HEK293 (cell line): Measurements from ENCODE around the gene RAB17.

Source experiments
- GFI1B ChIP-seq: fragments of 450-650 bp; formaldehyde crosslinking; IDR thresholded peaks from 2 replicates; pipeline ENCODE4 v1.5.1; 2016; ENCODE audit warnings: missing biosample characterization, missing genetic modification characterization
- GLI4 ChIP-seq: fragments of 450-650 bp; formaldehyde crosslinking; IDR thresholded peaks from 2 replicates; pipeline ENCODE4 v1.5.1; 2016; ENCODE audit warnings: missing biosample characterization, missing genetic modification characterization
- RBAK ChIP-seq: fragments of 450-650 bp; formaldehyde crosslinking; IDR thresholded peaks from 2 replicates; pipeline ENCODE4 v1.5.1; 2016; ENCODE audit warnings: missing biosample characterization, missing genetic modification characterization
- ZBTB8A ChIP-seq: fragments of 450-650 bp; formaldehyde crosslinking; IDR thresholded peaks from 2 replicates; pipeline ENCODE4 v1.5.1; 2016; ENCODE audit warnings: missing biosample characterization, missing genetic modification characterization
- ZNF114 ChIP-seq: fragments of 450-650 bp; formaldehyde crosslinking; IDR thresholded peaks from 2 replicates; pipeline ENCODE4 v1.5.0; 2017; ENCODE audit warnings: missing biosample characterization, missing genetic modification characterization
- ZNF2 ChIP-seq: fragments of 450-650 bp; formaldehyde crosslinking; IDR thresholded peaks from 2 replicates; pipeline ENCODE4 v1.5.1; 2016; ENCODE audit warnings: missing biosample characterization, missing genetic modification characterization
- ZNF24 ChIP-seq: fragments of 450-650 bp; formaldehyde crosslinking; IDR thresholded peaks from 2 replicates; pipeline ENCODE4 v1.5.1; 2016; ENCODE audit warnings: missing biosample characterization, missing genetic modification characterization
- ZNF302 ChIP-seq: fragments of 450-650 bp; formaldehyde crosslinking; IDR thresholded peaks from 2 replicates; pipeline ENCODE4 v1.5.1; 2016; ENCODE audit warnings: missing biosample characterization, missing genetic modification characterization, low read depth
- ZNF423 ChIP-seq: fragments of 450-650 bp; formaldehyde crosslinking; IDR thresholded peaks from 2 replicates; pipeline ENCODE4 v1.5.1; 2016; ENCODE audit warnings: missing biosample characterization, missing genetic modification characterization
- ZNF555 ChIP-seq: fragments of 450-650 bp; formaldehyde crosslinking; conservative IDR thresholded peaks from 2 replicates; pipeline ENCODE4 v1.5.1; 2017; ENCODE audit warnings: missing biosample characterization, mild to moderate bottlenecking, missing genetic modification characterization, inconsistent platforms
- ZNF610 ChIP-seq: fragments of 450-650 bp; formaldehyde crosslinking; IDR thresholded peaks from 2 replicates; pipeline ENCODE4 v1.5.1; 2016; ENCODE audit warnings: missing biosample characterization, missing genetic modification characterization, borderline replicate concordance
- ZNF629 ChIP-seq: fragments of 450-650 bp; formaldehyde crosslinking; IDR thresholded peaks from 2 replicates; pipeline ENCODE4 v1.5.1; 2017; ENCODE audit warnings: missing biosample characterization, missing genetic modification characterization
- ZNF830 ChIP-seq: fragments of 450-650 bp; IDR thresholded peaks from 2 replicates; pipeline ENCODE4 v1.5.0; 2018; ENCODE audit warnings: missing biosample characterization, missing genetic modification characterization, low read depth, mild to moderate bottlenecking, moderate library complexity
- ZXDB ChIP-seq: fragments of 450-650 bp; formaldehyde crosslinking; IDR thresholded peaks from 2 replicates; pipeline ENCODE4 v1.5.1; 2016; ENCODE audit warnings: missing biosample characterization, missing genetic modification characterization
- TF ChIP-seq, protein P1 (sequence below): fragments of 450-650 bp; formaldehyde crosslinking; IDR thresholded peaks from 2 replicates; pipeline ENCODE4 v1.5.1; 2016; ENCODE audit warnings: missing biosample characterization, missing genetic modification characterization
- TF ChIP-seq, protein P2 (sequence below): fragments of 450-650 bp; formaldehyde crosslinking; IDR thresholded peaks from 2 replicates; pipeline ENCODE4 v1.5.1; 2016; ENCODE audit warnings: missing biosample characterization, missing genetic modification characterization
- TF ChIP-seq, protein P3 (sequence below): fragments of 450-650 bp; formaldehyde crosslinking; IDR thresholded peaks from 2 replicates; pipeline ENCODE4 v1.5.1; 2016; ENCODE audit warnings: missing biosample characterization, missing genetic modification characterization
- TF ChIP-seq, protein P4 (sequence below): fragments of 450-650 bp; formaldehyde crosslinking; conservative IDR thresholded peaks from 2 replicates; pipeline ENCODE4 v1.5.1; 2016; ENCODE audit warnings: low read depth, missing biosample characterization, missing genetic modification characterization
- TF ChIP-seq, protein P5 (sequence below): fragments of 450-650 bp; formaldehyde crosslinking; IDR thresholded peaks from 2 replicates; pipeline ENCODE4 v1.5.1; 2016; ENCODE audit warnings: missing biosample characterization, missing genetic modification characterization
- TF ChIP-seq, protein P6 (sequence below): fragments of 450-650 bp; formaldehyde crosslinking; IDR thresholded peaks from 2 replicates; pipeline ENCODE4 v1.5.1; 2016; ENCODE audit warnings: missing biosample characterization, missing genetic modification characterization
- TF ChIP-seq, protein P7 (sequence below): fragments of 450-650 bp; formaldehyde crosslinking; IDR thresholded peaks from 2 replicates; pipeline ENCODE4 v1.5.1; 2016; ENCODE audit warnings: missing biosample characterization, missing genetic modification characterization, low read depth

Gene RAB17

DNA sequence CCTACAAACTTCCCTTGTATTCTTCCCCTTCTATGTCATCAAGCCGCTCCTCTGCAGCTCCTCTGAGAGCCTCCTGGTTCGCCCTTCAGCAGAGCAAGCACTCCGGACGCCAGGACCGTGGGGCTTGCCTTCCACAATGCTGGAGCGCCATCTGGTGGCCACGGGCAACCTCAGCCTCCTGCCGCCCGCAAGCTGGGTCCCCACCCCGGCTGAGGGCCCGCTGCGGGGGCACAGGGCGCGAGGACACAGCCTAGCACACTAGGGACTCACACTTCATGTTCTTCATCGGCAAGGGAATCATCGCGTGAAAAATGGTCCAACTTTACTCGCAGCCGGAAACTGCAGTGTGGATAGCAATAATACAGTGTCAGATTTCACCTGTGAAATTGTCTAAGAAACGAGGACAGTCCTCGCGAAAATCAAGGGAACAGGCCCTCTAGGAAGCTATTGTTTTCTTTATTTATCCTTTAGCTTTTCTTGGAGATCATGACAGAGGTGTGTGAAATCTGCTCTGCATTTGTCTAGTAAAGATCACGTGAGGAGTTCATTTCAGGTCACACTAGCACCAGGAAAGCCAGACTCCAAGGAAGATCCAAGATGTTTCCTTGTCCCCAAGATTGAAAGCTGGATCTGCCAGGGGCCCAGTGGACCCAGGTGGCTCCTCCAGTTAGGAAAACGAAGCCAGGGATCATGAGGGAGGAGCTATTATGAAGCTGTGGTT lies 18.4 kb downstream of the RAB17 start (continued):
- TF ChIP-seq GLI4 (tag by site-specific recombination): no peak
- TF ChIP-seq ZNF555 (tag by site-specific recombination): no peak
- TF ChIP-seq, protein P1, sequence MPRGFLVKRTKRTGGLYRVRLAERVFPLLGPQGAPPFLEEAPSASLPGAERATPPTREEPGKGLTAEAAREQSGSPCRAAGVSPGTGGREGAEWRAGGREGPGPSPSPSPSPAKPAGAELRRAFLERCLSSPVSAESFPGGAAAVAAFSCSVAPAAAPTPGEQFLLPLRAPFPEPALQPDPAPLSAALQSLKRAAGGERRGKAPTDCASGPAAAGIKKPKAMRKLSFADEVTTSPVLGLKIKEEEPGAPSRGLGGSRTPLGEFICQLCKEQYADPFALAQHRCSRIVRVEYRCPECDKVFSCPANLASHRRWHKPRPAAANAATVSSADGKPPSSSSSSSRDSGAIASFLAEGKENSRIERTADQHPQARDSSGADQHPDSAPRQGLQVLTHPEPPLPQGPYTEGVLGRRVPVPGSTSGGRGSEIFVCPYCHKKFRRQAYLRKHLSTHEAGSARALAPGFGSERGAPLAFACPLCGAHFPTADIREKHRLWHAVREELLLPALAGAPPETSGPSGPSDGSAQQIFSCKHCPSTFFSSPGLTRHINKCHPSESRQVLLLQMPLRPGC (tag by site-specific recombination): no peak
- no peak for TF ChIP-seq RBAK (tag by site-specific recombination)
- TF ChIP-seq, protein P2, sequence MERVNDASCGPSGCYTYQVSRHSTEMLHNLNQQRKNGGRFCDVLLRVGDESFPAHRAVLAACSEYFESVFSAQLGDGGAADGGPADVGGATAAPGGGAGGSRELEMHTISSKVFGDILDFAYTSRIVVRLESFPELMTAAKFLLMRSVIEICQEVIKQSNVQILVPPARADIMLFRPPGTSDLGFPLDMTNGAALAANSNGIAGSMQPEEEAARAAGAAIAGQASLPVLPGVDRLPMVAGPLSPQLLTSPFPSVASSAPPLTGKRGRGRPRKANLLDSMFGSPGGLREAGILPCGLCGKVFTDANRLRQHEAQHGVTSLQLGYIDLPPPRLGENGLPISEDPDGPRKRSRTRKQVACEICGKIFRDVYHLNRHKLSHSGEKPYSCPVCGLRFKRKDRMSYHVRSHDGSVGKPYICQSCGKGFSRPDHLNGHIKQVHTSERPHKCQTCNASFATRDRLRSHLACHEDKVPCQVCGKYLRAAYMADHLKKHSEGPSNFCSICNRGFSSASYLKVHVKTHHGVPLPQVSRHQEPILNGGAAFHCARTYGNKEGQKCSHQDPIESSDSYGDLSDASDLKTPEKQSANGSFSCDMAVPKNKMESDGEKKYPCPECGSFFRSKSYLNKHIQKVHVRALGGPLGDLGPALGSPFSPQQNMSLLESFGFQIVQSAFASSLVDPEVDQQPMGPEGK (tag by site-specific recombination): peak; percentile 51; the same call in 1 of the 2 replicates
- TF ChIP-seq ZNF629 (tag by site-specific recombination): no peak
- TF ChIP-seq ZNF2 (tag by site-specific recombination): peak; percentile 80
- TF ChIP-seq ZNF114 (tag by site-specific recombination): no peak
- no peak for TF ChIP-seq ZNF423 (tag by site-specific recombination)
- 0 out of 2 replicates have a peak, but pooled peaks have one; percentile 45 for TF ChIP-seq ZNF610 (tag by site-specific recombination)
- no peak for TF ChIP-seq ZNF302 (tag by site-specific recombination)
- TF ChIP-seq, protein P3, sequence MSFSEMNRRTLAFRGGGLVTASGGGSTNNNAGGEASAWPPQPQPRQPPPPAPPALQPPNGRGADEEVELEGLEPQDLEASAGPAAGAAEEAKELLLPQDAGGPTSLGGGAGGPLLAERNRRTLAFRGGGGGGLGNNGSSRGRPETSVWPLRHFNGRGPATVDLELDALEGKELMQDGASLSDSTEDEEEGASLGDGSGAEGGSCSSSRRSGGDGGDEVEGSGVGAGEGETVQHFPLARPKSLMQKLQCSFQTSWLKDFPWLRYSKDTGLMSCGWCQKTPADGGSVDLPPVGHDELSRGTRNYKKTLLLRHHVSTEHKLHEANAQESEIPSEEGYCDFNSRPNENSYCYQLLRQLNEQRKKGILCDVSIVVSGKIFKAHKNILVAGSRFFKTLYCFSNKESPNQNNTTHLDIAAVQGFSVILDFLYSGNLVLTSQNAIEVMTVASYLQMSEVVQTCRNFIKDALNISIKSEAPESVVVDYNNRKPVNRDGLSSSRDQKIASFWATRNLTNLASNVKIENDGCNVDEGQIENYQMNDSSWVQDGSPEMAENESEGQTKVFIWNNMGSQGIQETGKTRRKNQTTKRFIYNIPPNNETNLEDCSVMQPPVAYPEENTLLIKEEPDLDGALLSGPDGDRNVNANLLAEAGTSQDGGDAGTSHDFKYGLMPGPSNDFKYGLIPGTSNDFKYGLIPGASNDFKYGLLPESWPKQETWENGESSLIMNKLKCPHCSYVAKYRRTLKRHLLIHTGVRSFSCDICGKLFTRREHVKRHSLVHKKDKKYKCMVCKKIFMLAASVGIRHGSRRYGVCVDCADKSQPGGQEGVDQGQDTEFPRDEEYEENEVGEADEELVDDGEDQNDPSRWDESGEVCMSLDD (tag by site-specific recombination): peak; percentile 24; the same call in 1 of the 2 replicates
- no peak for TF ChIP-seq ZNF24 (tag by site-specific recombination)
- no peak for TF ChIP-seq ZNF830
- TF ChIP-seq GFI1B: no peak
- TF ChIP-seq ZBTB8A (tag by site-specific recombination): peak; percentile 39; the same call in 1 of the 2 replicates
- TF ChIP-seq, protein P4, sequence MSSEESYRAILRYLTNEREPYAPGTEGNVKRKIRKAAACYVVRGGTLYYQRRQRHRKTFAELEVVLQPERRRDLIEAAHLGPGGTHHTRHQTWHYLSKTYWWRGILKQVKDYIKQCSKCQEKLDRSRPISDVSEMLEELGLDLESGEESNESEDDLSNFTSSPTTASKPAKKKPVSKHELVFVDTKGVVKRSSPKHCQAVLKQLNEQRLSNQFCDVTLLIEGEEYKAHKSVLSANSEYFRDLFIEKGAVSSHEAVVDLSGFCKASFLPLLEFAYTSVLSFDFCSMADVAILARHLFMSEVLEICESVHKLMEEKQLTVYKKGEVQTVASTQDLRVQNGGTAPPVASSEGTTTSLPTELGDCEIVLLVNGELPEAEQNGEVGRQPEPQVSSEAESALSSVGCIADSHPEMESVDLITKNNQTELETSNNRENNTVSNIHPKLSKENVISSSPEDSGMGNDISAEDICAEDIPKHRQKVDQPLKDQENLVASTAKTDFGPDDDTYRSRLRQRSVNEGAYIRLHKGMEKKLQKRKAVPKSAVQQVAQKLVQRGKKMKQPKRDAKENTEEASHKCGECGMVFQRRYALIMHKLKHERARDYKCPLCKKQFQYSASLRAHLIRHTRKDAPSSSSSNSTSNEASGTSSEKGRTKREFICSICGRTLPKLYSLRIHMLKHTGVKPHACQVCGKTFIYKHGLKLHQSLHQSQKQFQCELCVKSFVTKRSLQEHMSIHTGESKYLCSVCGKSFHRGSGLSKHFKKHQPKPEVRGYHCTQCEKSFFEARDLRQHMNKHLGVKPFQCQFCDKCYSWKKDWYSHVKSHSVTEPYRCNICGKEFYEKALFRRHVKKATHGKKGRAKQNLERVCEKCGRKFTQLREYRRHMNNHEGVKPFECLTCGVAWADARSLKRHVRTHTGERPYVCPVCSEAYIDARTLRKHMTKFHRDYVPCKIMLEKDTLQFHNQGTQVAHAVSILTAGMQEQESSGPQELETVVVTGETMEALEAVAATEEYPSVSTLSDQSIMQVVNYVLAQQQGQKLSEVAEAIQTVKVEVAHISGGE (tag by site-specific recombination): no peak
- TF ChIP-seq, protein P5, sequence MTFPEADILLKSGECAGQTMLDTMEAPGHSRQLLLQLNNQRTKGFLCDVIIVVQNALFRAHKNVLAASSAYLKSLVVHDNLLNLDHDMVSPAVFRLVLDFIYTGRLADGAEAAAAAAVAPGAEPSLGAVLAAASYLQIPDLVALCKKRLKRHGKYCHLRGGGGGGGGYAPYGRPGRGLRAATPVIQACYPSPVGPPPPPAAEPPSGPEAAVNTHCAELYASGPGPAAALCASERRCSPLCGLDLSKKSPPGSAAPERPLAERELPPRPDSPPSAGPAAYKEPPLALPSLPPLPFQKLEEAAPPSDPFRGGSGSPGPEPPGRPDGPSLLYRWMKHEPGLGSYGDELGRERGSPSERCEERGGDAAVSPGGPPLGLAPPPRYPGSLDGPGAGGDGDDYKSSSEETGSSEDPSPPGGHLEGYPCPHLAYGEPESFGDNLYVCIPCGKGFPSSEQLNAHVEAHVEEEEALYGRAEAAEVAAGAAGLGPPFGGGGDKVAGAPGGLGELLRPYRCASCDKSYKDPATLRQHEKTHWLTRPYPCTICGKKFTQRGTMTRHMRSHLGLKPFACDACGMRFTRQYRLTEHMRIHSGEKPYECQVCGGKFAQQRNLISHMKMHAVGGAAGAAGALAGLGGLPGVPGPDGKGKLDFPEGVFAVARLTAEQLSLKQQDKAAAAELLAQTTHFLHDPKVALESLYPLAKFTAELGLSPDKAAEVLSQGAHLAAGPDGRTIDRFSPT (tag by site-specific recombination): no peak
- no peak for TF ChIP-seq ZXDB (tag by site-specific recombination)
- TF ChIP-seq, protein P6, sequence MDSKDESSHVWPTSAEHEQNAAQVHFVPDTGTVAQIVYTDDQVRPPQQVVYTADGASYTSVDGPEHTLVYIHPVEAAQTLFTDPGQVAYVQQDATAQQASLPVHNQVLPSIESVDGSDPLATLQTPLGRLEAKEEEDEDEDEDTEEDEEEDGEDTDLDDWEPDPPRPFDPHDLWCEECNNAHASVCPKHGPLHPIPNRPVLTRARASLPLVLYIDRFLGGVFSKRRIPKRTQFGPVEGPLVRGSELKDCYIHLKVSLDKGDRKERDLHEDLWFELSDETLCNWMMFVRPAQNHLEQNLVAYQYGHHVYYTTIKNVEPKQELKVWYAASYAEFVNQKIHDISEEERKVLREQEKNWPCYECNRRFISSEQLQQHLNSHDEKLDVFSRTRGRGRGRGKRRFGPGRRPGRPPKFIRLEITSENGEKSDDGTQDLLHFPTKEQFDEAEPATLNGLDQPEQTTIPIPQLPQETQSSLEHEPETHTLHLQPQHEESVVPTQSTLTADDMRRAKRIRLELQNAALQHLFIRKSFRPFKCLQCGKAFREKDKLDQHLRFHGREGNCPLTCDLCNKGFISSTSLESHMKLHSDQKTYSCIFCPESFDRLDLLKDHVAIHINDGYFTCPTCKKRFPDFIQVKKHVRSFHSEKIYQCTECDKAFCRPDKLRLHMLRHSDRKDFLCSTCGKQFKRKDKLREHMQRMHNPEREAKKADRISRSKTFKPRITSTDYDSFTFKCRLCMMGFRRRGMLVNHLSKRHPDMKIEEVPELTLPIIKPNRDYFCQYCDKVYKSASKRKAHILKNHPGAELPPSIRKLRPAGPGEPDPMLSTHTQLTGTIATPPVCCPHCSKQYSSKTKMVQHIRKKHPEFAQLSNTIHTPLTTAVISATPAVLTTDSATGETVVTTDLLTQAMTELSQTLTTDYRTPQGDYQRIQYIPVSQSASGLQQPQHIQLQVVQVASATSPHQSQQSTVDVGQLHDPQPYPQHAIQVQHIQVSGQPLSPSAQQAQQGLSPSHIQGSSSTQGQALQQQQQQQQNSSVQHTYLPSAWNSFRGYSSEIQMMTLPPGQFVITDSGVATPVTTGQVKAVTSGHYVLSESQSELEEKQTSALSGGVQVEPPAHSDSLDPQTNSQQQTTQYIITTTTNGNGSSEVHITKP (tag by site-specific recombination): no peak
- TF ChIP-seq, protein P7, sequence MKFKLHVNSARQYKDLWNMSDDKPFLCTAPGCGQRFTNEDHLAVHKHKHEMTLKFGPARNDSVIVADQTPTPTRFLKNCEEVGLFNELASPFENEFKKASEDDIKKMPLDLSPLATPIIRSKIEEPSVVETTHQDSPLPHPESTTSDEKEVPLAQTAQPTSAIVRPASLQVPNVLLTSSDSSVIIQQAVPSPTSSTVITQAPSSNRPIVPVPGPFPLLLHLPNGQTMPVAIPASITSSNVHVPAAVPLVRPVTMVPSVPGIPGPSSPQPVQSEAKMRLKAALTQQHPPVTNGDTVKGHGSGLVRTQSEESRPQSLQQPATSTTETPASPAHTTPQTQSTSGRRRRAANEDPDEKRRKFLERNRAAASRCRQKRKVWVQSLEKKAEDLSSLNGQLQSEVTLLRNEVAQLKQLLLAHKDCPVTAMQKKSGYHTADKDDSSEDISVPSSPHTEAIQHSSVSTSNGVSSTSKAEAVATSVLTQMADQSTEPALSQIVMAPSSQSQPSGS: no peak
